Brain pericyte (primary cell): ENCODE data around the gene PLEKHO2.

ENCODE experiments used
- DNase-seq: peaks from one replicate; pipeline ENCODE4 v3.0.0-alpha.2; 2012; ENCODE audit warnings: low read depth, low spot score

PLEKHO2 gene

GRCh38 chr15:64892847-64893403, 51.2 kb downstream of the PLEKHO2 start:
- no peak for DNase-seq

GRCh38 chr15:64893481-64894394, 52.0 kb downstream of the PLEKHO2 start:
- DNase-seq, result peak; percentile 77

- no peak for DNase-seq
These were observed 52.8 kb downstream of the PLEKHO2 start for GRCh38 chr15:64894395-64895056.

- DNase-seq, result no peak
These were observed 53.8 kb downstream of the PLEKHO2 start for GRCh38 chr15:64895285-64896065.

GRCh38 chr15:64896371-64897069, 54.8 kb downstream of the PLEKHO2 start:
- DNase-seq, result no peak

GRCh38 chr15:64897345-64897985, 55.8 kb downstream of the PLEKHO2 start:
- DNase-seq, result no peak

- DNase-seq, result no peak
These were observed 56.7 kb downstream of the PLEKHO2 start for GRCh38 chr15:64898406-64898805.

GRCh38 chr15:64901141-64901540, 59.4 kb downstream of the PLEKHO2 start:
- no peak for DNase-seq

GRCh38 chr15:64901914-64902313, 60.2 kb downstream of the PLEKHO2 start:
- no peak for DNase-seq

GRCh38 chr15:64902863-64903262, 61.1 kb downstream of the PLEKHO2 start:
- DNase-seq, result no peak

GRCh38 chr15:64903326-64903950, 61.7 kb downstream of the PLEKHO2 start:
- no peak for DNase-seq

- no peak for DNase-seq
These were observed 62.5 kb downstream of the PLEKHO2 start for GRCh38 chr15:64904189-64904588.

GRCh38 chr15:64905119-64905831, 63.6 kb downstream of the PLEKHO2 start:
- DNase-seq, result no peak

GRCh38 chr15:64905941-64906340, 64.2 kb downstream of the PLEKHO2 start:
- DNase-seq, result no peak

GRCh38 chr15:64906402-64906801, 64.7 kb downstream of the PLEKHO2 start:
- no peak for DNase-seq

GRCh38 chr15:64907991-64908390, 66.3 kb downstream of the PLEKHO2 start:
- no peak for DNase-seq

- no peak for DNase-seq
These were observed 67.8 kb downstream of the PLEKHO2 start for GRCh38 chr15:64909546-64909945.

- DNase-seq, result no peak
These were observed 69.8 kb downstream of the PLEKHO2 start, which contains the start of gene ANKDD1A for GRCh38 chr15:64911311-64912186. Gene ANKDD1A, plus strand, starts transcription at chr15:64911902. Its CDS starts 29 bp downstream, at chr15:64911931.
